Neutrophil (primary cell): Measurements from ENCODE around the gene CCDC170.

Experiments
- H3K27ac ChIP-seq: fragments of 200-600 bp; sonication (generic); 2 replicates; pipeline ENCODE4 v1.5.1; 2016; ENCODE audit warnings: mild to moderate bottlenecking, moderate library complexity
- H3K27me3 ChIP-seq: fragments of 200-600 bp; sonication (generic); 2 replicates; pipeline ENCODE4 v1.6.0; 2016; ENCODE audit warnings: mild to moderate bottlenecking
- H3K36me3 ChIP-seq: fragments of 200-600 bp; sonication (generic); 2 replicates; pipeline ENCODE4 v1.5.1; 2017
- H3K4me1 ChIP-seq, 2 experiments: fragments of 200-600 bp in 1 of 2; sonication (generic) in 1 of 2; 1 replicate in 1 of 2; 2 replicates in 1 of 2; pipeline versions ENCODE4 v1.5.1 to v1.6.1; 2013 to 2016; ENCODE audit warnings: low read depth in 1 of 2, low read length in 1 of 2, mild to moderate bottlenecking in 1 of 2, moderate library complexity in 1 of 2; ENCODE audit not compliant: control insufficient read depth in 1 of 2, insufficient read depth in 1 of 2
- H3K4me3 ChIP-seq, 2 experiments: fragments of 200-600 bp in 1 of 2; sonication (generic) in 1 of 2; 1 replicate in 1 of 2; 2 replicates in 1 of 2; pipeline ENCODE4 v1.5.1; 2013 to 2016; ENCODE audit warnings: low read depth in 1 of 2, low read length in 1 of 2, mild to moderate bottlenecking in 1 of 2, moderate library complexity in 1 of 2
- H3K9me3 ChIP-seq: fragments of 200-600 bp; sonication (generic); 2 replicates; pipeline ENCODE4 v1.5.1; 2016
- TF ChIP-seq, protein P1 (sequence below): fragments of 200-600 bp; sonication (generic); IDR thresholded peaks from 2 replicates; pipeline ENCODE4 v1.5.1; 2016; ENCODE audit warnings: antibody characterized with exemption

The CCDC170 gene

DNA sequence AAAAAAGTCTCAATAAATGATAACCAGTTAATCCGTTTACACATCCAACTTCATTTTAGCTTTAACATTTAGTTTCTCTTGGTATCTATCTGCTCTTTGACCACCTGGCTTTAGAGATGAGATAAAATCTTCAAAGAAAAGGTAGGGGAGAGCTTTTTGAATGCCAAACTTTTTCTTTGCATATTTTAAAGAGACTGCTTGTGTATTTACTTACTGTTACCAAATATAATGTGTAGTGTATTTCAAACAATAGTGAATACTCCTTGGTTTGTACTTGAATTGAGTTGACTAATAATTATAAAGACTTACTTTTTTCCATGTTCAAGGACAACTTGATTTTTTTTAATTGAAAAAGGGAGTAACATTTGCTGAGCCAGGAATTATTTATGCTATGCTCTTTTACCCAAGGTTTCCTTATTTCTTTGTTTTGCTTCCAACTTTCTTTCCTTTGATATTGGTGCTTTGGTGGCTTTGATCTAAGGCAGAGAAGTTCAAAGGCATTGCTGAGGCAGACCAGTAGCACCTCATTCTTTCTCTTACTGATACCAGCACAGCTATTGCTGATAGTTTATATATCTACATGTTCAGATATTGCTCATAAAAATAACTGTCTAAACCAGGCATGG, 7.8 kb downstream of the CCDC170 start:
- TF ChIP-seq, protein P1, sequence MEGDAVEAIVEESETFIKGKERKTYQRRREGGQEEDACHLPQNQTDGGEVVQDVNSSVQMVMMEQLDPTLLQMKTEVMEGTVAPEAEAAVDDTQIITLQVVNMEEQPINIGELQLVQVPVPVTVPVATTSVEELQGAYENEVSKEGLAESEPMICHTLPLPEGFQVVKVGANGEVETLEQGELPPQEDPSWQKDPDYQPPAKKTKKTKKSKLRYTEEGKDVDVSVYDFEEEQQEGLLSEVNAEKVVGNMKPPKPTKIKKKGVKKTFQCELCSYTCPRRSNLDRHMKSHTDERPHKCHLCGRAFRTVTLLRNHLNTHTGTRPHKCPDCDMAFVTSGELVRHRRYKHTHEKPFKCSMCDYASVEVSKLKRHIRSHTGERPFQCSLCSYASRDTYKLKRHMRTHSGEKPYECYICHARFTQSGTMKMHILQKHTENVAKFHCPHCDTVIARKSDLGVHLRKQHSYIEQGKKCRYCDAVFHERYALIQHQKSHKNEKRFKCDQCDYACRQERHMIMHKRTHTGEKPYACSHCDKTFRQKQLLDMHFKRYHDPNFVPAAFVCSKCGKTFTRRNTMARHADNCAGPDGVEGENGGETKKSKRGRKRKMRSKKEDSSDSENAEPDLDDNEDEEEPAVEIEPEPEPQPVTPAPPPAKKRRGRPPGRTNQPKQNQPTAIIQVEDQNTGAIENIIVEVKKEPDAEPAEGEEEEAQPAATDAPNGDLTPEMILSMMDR: no peak
- Histone ChIP-seq H3K4me1 (peaks cover 38 to 39% of the 10 kb centered on the region in 2 experiments), H3K27me3 (no peaks in the 10 kb centered on the region), H3K36me3 (no peaks in the 10 kb centered on the region), H3K27ac (no peak overlapping the region), H3K9me3 (no peaks in the 10 kb centered on the region), H3K4me3 (no peak overlapping the region)

GRCh38 chr6:151502499-151502898, 8.7 kb downstream of the CCDC170 start:
- peaks cover 29 to 30% of the 10 kb centered on the region in 2 experiments for H3K4me1 ChIP-seq
- no peak overlapping the region for H3K27ac ChIP-seq
- TF ChIP-seq, protein P1: no peak

GRCh38 chr6:151506761-151507160, 12.9 kb downstream of the CCDC170 start:
- TF ChIP-seq, protein P1: no peak
- no peaks in the 10 kb centered on the region for H3K9me3 ChIP-seq

More at GRCh38 chr6:151502499-151502898, 8.7 kb downstream of the CCDC170 start:
- Histone ChIP-seq H3K27me3 (no peaks in the 10 kb centered on the region), H3K4me3 (no peak overlapping the region), H3K9me3 (no peaks in the 10 kb centered on the region), H3K36me3 (no peaks in the 10 kb centered on the region)

DNA sequence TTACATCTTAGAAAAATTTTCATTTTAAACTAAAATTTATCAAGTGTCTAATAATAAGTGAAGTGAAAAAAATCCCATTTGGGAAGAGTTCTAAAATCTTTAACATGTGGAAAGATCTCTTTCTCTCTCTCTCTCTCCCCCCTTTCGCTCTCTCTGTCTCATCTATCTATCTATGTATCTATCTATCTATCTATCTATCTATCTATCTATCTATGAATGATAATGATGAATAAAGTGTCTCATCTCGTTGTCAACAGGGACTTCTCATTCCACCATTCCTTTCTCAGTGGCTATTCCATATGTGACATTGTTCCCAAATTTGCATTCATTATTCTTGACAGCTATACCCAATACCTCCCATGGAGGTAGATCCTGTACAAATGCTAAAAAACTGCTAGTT, 15.2 kb downstream of the CCDC170 start:
- H3K9me3 ChIP-seq: no peaks in the 10 kb centered on the region
- H3K4me1 ChIP-seq: peaks cover 15 to 24% of the 10 kb centered on the region in 2 experiments
- no peak overlapping the region for H3K27ac ChIP-seq
- no peaks in the 10 kb centered on the region for H3K36me3 ChIP-seq
- TF ChIP-seq, protein P1: no peak
- no peaks in the 10 kb centered on the region for H3K27me3 ChIP-seq
- H3K4me3 ChIP-seq: no peak overlapping the region

More at GRCh38 chr6:151506761-151507160, 12.9 kb downstream of the CCDC170 start:
- Histone ChIP-seq H3K4me1 (peaks cover 2 to 6% of the 10 kb centered on the region in 2 experiments), H3K4me3 (no peak overlapping the region), H3K27me3 (no peaks in the 10 kb centered on the region), H3K36me3 (no peaks in the 10 kb centered on the region), H3K27ac (no peak overlapping the region)

DNA sequence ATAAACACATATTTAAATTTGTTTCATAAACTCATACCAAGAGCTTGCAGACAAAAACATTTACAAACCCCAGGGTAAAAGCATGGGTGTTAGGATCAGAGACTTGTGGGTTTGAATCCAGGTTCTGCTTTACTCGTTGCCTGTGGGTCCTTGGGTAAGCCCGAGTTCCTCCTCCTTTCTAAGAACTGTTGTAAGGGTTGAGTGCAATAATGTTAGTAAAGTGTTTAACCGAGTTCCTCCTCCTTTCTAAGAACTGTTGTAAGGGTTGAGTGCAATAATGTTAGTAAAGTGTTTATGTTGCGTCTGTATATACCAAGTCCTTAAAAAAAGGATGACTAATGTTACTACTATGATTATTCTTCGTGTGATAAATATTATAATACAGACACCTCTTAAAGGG, 18.7 kb downstream of the CCDC170 start:
- H3K27me3 ChIP-seq: no peaks in the 10 kb centered on the region
- TF ChIP-seq, protein P1: no peak

More for the DNA sequence above, 18.7 kb downstream of the CCDC170 start:
- Histone ChIP-seq H3K27ac (peak overlapping the region; percentile 65), H3K9me3 (no peaks in the 10 kb centered on the region), H3K4me3 (no peak overlapping the region), H3K4me1 (peaks cover 22 to 33% of the 10 kb centered on the region in 2 experiments), H3K36me3 (no peaks in the 10 kb centered on the region)
